SK-N-SH treated with all-trans-retinoic acid at 6 μM for 48 hours (cell line): ENCODE data around the gene ACO1.

Experiments used
- BACH2 ChIP-seq: fragments of 250-450 bp; sonication (Bioruptor Pico); IDR thresholded peaks from 2 replicates; pipeline ENCODE4 v1.9.0; 2021; ENCODE audit warnings: mild to moderate bottlenecking, borderline replicate concordance
- CREB5 ChIP-seq: fragments of 250-450 bp; sonication (Bioruptor Pico); IDR thresholded peaks from 2 replicates; pipeline ENCODE4 v1.5.1; 2020; ENCODE audit warnings: low read depth, mild to moderate bottlenecking, moderate library complexity
- CSRNP3 ChIP-seq: fragments of 250-450 bp; sonication (Bioruptor Pico); IDR thresholded peaks from 2 replicates; pipeline ENCODE4 v1.5.1; 2021; ENCODE audit warnings: mild to moderate bottlenecking, moderate library complexity
- OSR1 ChIP-seq: fragments of 250-450 bp; sonication (Bioruptor Pico); IDR thresholded peaks from 2 replicates; pipeline ENCODE4 v1.8.0; 2022; ENCODE audit warnings: moderate library complexity, mild to moderate bottlenecking, inconsistent platforms
- PATZ1 ChIP-seq: fragments of 250-450 bp; sonication (Bioruptor Pico); IDR thresholded peaks from 2 replicates; pipeline ENCODE4 v1.8.0; 2020; ENCODE audit warnings: mild to moderate bottlenecking, moderate library complexity, borderline replicate concordance
- RARB ChIP-seq: fragments of 250-450 bp; sonication (Bioruptor Pico); IDR thresholded peaks from 2 replicates; pipeline ENCODE4 v1.8.0; 2021; ENCODE audit warnings: mild to moderate bottlenecking, moderate library complexity
- TCF4 ChIP-seq: fragments of 250-450 bp; sonication (Bioruptor Pico); IDR thresholded peaks from 2 replicates; pipeline ENCODE4 v1.8.0; 2021; ENCODE audit warnings: mild to moderate bottlenecking, moderate library complexity, borderline replicate concordance
- TOX ChIP-seq: fragments of 250-450 bp; sonication (Bioruptor Pico); IDR thresholded peaks from 2 replicates; pipeline ENCODE4 v1.8.0; 2021; ENCODE audit warnings: mild to moderate bottlenecking, moderate library complexity, borderline replicate concordance
- ZFP30 ChIP-seq: fragments of 450-650 bp; formaldehyde crosslinking; IDR thresholded peaks from 2 replicates; pipeline ENCODE4 v1.5.0; 2022; ENCODE audit warnings: mild to moderate bottlenecking, moderate library complexity
- ZNF8 ChIP-seq: fragments of 450-650 bp; formaldehyde crosslinking; IDR thresholded peaks from 2 replicates; pipeline ENCODE4 v1.5.0; 2020; ENCODE audit warnings: mild to moderate bottlenecking, moderate library complexity
- TF ChIP-seq, protein P1 (sequence below): fragments of 250-450 bp; sonication (Bioruptor Pico); IDR thresholded peaks from 2 replicates; pipeline ENCODE4 v1.8.0; 2021; ENCODE audit warnings: low read depth, mild to moderate bottlenecking, moderate library complexity, borderline replicate concordance

DNA sequence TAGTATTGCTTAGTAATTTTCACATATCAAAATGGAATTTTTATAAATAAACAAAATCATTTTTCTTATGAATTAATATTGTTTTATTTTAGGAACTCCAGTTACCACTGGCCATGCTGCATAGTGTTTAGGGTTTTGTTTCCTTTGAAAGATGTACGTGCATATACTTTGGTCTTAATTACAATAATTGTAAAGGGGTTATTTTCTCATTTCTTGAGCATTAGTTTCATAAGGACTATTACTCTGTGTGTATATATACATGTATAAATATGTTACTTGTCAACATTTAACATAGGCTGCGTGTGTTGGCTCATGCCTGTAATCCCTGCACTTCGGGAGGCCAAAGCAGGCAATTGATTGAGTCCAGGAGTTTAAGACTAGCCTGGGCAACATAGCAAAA is 21.6 kb downstream of the ACO1 start:
- TF ChIP-seq ZNF8 (CRISPR knock-in tag) = no peak
- TF ChIP-seq RARB (CRISPR knock-in tag) = no peak
- TF ChIP-seq, protein P1, sequence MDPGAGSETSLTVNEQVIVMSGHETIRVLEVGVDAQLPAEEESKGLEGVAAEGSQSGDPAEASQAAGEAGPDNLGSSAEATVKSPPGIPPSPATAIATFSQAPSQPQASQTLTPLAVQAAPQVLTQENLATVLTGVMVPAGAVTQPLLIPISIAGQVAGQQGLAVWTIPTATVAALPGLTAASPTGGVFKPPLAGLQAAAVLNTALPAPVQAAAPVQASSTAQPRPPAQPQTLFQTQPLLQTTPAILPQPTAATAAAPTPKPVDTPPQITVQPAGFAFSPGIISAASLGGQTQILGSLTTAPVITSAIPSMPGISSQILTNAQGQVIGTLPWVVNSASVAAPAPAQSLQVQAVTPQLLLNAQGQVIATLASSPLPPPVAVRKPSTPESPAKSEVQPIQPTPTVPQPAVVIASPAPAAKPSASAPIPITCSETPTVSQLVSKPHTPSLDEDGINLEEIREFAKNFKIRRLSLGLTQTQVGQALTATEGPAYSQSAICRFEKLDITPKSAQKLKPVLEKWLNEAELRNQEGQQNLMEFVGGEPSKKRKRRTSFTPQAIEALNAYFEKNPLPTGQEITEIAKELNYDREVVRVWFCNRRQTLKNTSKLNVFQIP (CRISPR knock-in tag) = no peak
- TF ChIP-seq CSRNP3 (CRISPR knock-in tag) = no peak
- TF ChIP-seq OSR1 (CRISPR knock-in tag) = no peak
- no peak for TF ChIP-seq BACH2 (CRISPR knock-in tag)
- no peak for TF ChIP-seq ZFP30 (CRISPR knock-in tag)
- no peak for TF ChIP-seq TOX (CRISPR knock-in tag)
- no peak for TF ChIP-seq PATZ1 (CRISPR knock-in tag)
- TF ChIP-seq CREB5 (CRISPR knock-in tag) = no peak
- no peak for TF ChIP-seq TCF4 (CRISPR knock-in tag)
